Cardiac muscle cell (in vitro differentiated cells and primary cell): Measurements from ENCODE around the gene PPM1D. TPM values are rescaled to one million over a fixed set of nuclear protein-coding genes. Genes with fewer than 3 reads are reported as not detected.
"Not testable (repeated sequence)": the region's sequence is repeated elsewhere in the genome, so short reads cannot be mapped to it uniquely, and the experiment has no call there.

ENCODE experiments used
- DNase-seq, 2 donors: peaks; one replicate each; pipeline versions ENCODE4 v3.0.0 to v3.0.0-alpha.2; 2010 to 2017; ENCODE audit warnings: low read depth in 1 of 2, low spot score in 1 of 2
- H3K27ac ChIP-seq: fragments of 200-600 bp; sonication (generic); 2 replicates; pipeline ENCODE4 v1.5.1; 2016
- H3K27me3 ChIP-seq: fragments of 200-600 bp; sonication (generic); 2 replicates; pipeline ENCODE4 v1.6.0; 2016; ENCODE audit warnings: control low read depth
- H3K36me3 ChIP-seq: fragments of 200-600 bp; sonication (generic); 2 replicates; pipeline ENCODE4 v1.5.1; 2016; ENCODE audit warnings: control low read depth
- H3K4me1 ChIP-seq: fragments of 200-600 bp; sonication (generic); 2 replicates; pipeline ENCODE4 v1.8.1; 2017; ENCODE audit warnings: low read depth, mild to moderate bottlenecking, mixed run types
- H3K4me3 ChIP-seq: fragments of 200-600 bp; sonication (generic); 2 replicates; pipeline ENCODE4 v1.5.1; 2016; ENCODE audit warnings: mild to moderate bottlenecking
- H3K9me3 ChIP-seq: fragments of 200-600 bp; sonication (generic); 2 replicates; pipeline ENCODE4 v1.5.1; 2017; ENCODE audit warnings: low read depth, mild to moderate bottlenecking, control low read depth
- polyA plus RNA-seq: library from polyadenylated mRNA; unstranded; fragments of >200 nt; fragmentation: Nextera tagmentation; extraction: Ambion mirVana; gene quantifications from 2 replicates; pipeline ENCODE4 v1.2.1, GENCODE V29; 2016
- total RNA-seq: library from RNA; depleted of rRNA; stranded (reverse); fragments of >200 nt; gene quantifications from 2 replicates; pipeline ENCODE4 v1.2.3, GENCODE V29; 2016
- TF ChIP-seq, protein P1 (sequence below): IDR thresholded peaks from 2 replicates; pipeline ENCODE4 v1.5.1; 2012; ENCODE audit warnings: low read depth, mild to moderate bottlenecking, low read length

Gene PPM1D
- total and polyA plus RNA-seq, 2 experiments from 2014 or later = 7.7 to 16.3 TPM

GRCh38 chr17:60659156-60659555 lies 59.2 kb downstream of the PPM1D start:
- TF ChIP-seq, protein P1, sequence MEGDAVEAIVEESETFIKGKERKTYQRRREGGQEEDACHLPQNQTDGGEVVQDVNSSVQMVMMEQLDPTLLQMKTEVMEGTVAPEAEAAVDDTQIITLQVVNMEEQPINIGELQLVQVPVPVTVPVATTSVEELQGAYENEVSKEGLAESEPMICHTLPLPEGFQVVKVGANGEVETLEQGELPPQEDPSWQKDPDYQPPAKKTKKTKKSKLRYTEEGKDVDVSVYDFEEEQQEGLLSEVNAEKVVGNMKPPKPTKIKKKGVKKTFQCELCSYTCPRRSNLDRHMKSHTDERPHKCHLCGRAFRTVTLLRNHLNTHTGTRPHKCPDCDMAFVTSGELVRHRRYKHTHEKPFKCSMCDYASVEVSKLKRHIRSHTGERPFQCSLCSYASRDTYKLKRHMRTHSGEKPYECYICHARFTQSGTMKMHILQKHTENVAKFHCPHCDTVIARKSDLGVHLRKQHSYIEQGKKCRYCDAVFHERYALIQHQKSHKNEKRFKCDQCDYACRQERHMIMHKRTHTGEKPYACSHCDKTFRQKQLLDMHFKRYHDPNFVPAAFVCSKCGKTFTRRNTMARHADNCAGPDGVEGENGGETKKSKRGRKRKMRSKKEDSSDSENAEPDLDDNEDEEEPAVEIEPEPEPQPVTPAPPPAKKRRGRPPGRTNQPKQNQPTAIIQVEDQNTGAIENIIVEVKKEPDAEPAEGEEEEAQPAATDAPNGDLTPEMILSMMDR = no peak
- no peak overlapping the region for H3K27ac ChIP-seq
- H3K9me3 ChIP-seq = no peaks in the 10 kb centered on the region
- no peak overlapping the region for H3K4me3 ChIP-seq
- H3K27me3 ChIP-seq = no peaks in the 10 kb centered on the region
- no peaks in the 10 kb centered on the region for H3K4me1 ChIP-seq
- H3K36me3 ChIP-seq = peaks cover 7% of the 10 kb centered on the region
- no peak for DNase-seq

GRCh38 chr17:60661489-60661888 lies 61.5 kb downstream of the PPM1D start:
- TF ChIP-seq, protein P1 = no peak
- Histone ChIP-seq H3K27me3 (no peaks in the 10 kb centered on the region), H3K4me1 (no peaks in the 10 kb centered on the region), H3K27ac (no peak overlapping the region), H3K4me3 (no peak overlapping the region), H3K9me3 (no peaks in the 10 kb centered on the region), H3K36me3 (peaks cover 6% of the 10 kb centered on the region)
- DNase-seq = no peak

GRCh38 chr17:60664022-60664421 lies 64.0 kb downstream of the PPM1D start:
- TF ChIP-seq, protein P1 = no peak
- Histone ChIP-seq H3K4me1 (no peaks in the 10 kb centered on the region), H3K4me3 (no peak overlapping the region), H3K9me3 (no peaks in the 10 kb centered on the region), H3K27ac (no peak overlapping the region), H3K27me3 (no peaks in the 10 kb centered on the region), H3K36me3 (no peaks in the 10 kb centered on the region)
- no peak for DNase-seq

DNA sequence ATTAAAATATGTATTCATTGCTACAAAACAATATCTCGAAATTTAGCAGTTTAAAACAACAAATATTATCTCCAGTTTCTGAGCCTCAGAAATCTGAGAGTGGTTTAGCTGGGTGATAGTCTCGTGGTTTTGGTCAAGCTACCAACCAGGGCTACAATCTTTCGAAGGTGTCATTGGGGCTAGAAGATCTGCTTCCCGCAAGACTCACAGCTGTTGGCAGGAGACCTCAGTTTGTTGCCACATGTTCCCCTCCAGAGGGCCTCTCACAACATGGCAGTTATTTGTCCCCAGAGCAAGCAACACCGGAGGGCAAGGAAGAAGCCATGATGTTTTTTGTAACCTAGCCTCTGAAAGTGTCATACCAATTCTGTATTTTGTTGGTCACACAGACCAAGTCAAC lies 65.6 kb downstream of the PPM1D start:
- no peak overlapping the region for H3K27ac ChIP-seq
- no peaks in the 10 kb centered on the region for H3K9me3 ChIP-seq
- TF ChIP-seq, protein P1 = no peak
- no peak overlapping the region for H3K4me3 ChIP-seq
- DNase-seq = no peak
- H3K27me3 ChIP-seq = no peaks in the 10 kb centered on the region
- no peaks in the 10 kb centered on the region for H3K36me3 ChIP-seq
- no peaks in the 10 kb centered on the region for H3K4me1 ChIP-seq

- not testable (repeated sequence) for H3K36me3 ChIP-seq, DNase-seq, H3K4me3 ChIP-seq, H3K27me3 ChIP-seq, H3K4me1 ChIP-seq, H3K27ac ChIP-seq, H3K9me3 ChIP-seq
These were observed 68.7 kb downstream of the PPM1D start for GRCh38 chr17:60668741-60669140.

- H3K9me3 ChIP-seq = no peaks in the 10 kb centered on the region
- no peak overlapping the region for H3K27ac ChIP-seq
- DNase-seq = no peak
- no peaks in the 10 kb centered on the region for H3K4me1 ChIP-seq
- H3K27me3 ChIP-seq = no peaks in the 10 kb centered on the region
- H3K4me3 ChIP-seq = no peak overlapping the region
- no peaks in the 10 kb centered on the region for H3K36me3 ChIP-seq
- TF ChIP-seq, protein P1 = no peak
These were observed 71.5 kb downstream of the PPM1D start for GRCh38 chr17:60671482-60671881.

- DNase-seq = not testable (repeated sequence)
These were observed 74.6 kb downstream of the PPM1D start for GRCh38 chr17:60674637-60675036.

More at GRCh38 chr17:60674637-60675036, 74.6 kb downstream of the PPM1D start:
- H3K27ac ChIP-seq, H3K9me3 ChIP-seq, H3K36me3 ChIP-seq, H3K4me1 ChIP-seq, H3K4me3 ChIP-seq, H3K27me3 ChIP-seq: not testable (repeated sequence)
